Measurements from ENCODE around the gene AKAP13. TPM values are rescaled to one million over a fixed set of nuclear protein-coding genes. Genes with fewer than 3 reads are reported as not detected.

Gene AKAP13
- total and polyA plus RNA-seq, 2 of the 13 experiments (the other 11 are each of a cell fraction or from before 2014, with no cell fraction given): 6.7 to 27.1 TPM

- no peak for TF ChIP-seq KLF6 (CRISPR knock-in tag; IDR thresholded peaks at IDR 0.05)
- no peak for TF ChIP-seq SRSF9 (IDR thresholded peaks at IDR 0.05; ENCODE audit: borderline replicate concordance, insufficient read depth, low read depth, low read length, poor library complexity, severe bottlenecking)
- no peak for TF ChIP-seq DMAP1 (CRISPR knock-in tag; IDR thresholded peaks at IDR 0.05)
- TF ChIP-seq EP300 (IDR thresholded peaks at IDR 0.05; ENCODE audit: low read depth in 2 of 2, low read length in 2 of 2): peak; percentile 20 to 72; a peak in 2 of 4 replicates
- no peak for TF ChIP-seq EP300 (CRISPR knock-in tag; IDR thresholded peaks at IDR 0.05; ENCODE audit: borderline replicate concordance)
- TF ChIP-seq CEBPZ (IDR thresholded peaks at IDR 0.05; ENCODE audit: low read length): no peak
- TF ChIP-seq ZNF646 (CRISPR knock-in tag; IDR thresholded peaks at IDR 0.05): no peak
- no peak for TF ChIP-seq ZZZ3 (CRISPR knock-in tag; IDR thresholded peaks at IDR 0.05; ENCODE audit: borderline replicate concordance)
- no peak for TF ChIP-seq ZNF326 (CRISPR knock-in tag; IDR thresholded peaks at IDR 0.05; ENCODE audit: borderline replicate concordance)
- no peak for TF ChIP-seq ZNF598 (CRISPR knock-in tag; IDR thresholded peaks at IDR 0.05; ENCODE audit: borderline replicate concordance)
- no peak for TF ChIP-seq MAFK (conservative IDR thresholded peaks at IDR 0.05 in 1 of 2, IDR thresholded peaks at IDR 0.05 in 1 of 2; ENCODE audit: low read length in 2 of 2)
- no peak for TF ChIP-seq MBNL3 (CRISPR knock-in tag; conservative IDR thresholded peaks at IDR 0.05)
- TF ChIP-seq ZNF574 (CRISPR knock-in tag; IDR thresholded peaks at IDR 0.05): no peak
- no peak for TF ChIP-seq PLSCR1 (CRISPR knock-in tag; IDR thresholded peaks at IDR 0.05; ENCODE audit: borderline replicate concordance)
- TF ChIP-seq MTF1 (CRISPR knock-in tag; IDR thresholded peaks at IDR 0.05): no peak
Measured at GRCh38 chr15:85443593-85444087, 63.2 kb downstream of the AKAP13 start (continued).
